HepG2 (cell line): Measurements from ENCODE around the gene TMEM167A. TPM values are rescaled to one million over a fixed set of nuclear protein-coding genes. Genes with fewer than 3 reads are reported as not detected.

Experiments
- FOXA1 ChIP-seq, 2 experiments: fragments of 450-650 bp in 1 of 2; sonication (generic) in 1 of 2; formaldehyde crosslinking in 1 of 2; IDR thresholded peaks; 2 replicates each; pipeline versions ENCODE4 v1.4.0 to v1.6.1; 2016 to 2020; ENCODE audit warnings: missing genetic modification reagents in 1 of 2
- KDM5A ChIP-seq: fragments of 200-600 bp; sonication (generic); IDR thresholded peaks from 2 replicates; pipeline ENCODE4 v1.7.0; 2018; ENCODE audit warnings: antibody characterized with exemption, mild to moderate bottlenecking, low read length, borderline replicate concordance
- KLF11 ChIP-seq: IDR thresholded peaks from 2 replicates; pipeline ENCODE4 v1.6.1; 2016; ENCODE audit warnings: missing compliant biosample characterization
- MBNL3 ChIP-seq: fragments of 250-450 bp; sonication (Bioruptor Pico); conservative IDR thresholded peaks from 2 replicates; pipeline ENCODE4 v1.8.0; 2022; ENCODE audit warnings: mild to moderate bottlenecking, inconsistent platforms
- POLR2AphosphoS2 ChIP-seq: IDR thresholded peaks from 2 replicates; pipeline ENCODE4 v1.6.1; 2011; ENCODE audit warnings: low read depth, low read length, improper control_type of control experiment
- ZFP36 ChIP-seq: fragments of 150-350 bp; IDR thresholded peaks from 2 replicates; pipeline ENCODE4 v1.6.1; 2018; ENCODE audit warnings: borderline replicate concordance, low read length, low read depth; ENCODE audit not compliant: partially characterized antibody
- ZNF891 ChIP-seq: sonication (generic); formaldehyde crosslinking; IDR thresholded peaks from 2 replicates; pipeline ENCODE4 v1.5.0; 2020; ENCODE audit warnings: mild to moderate bottlenecking, missing genetic modification reagents
- polyA plus RNA-seq, 8 experiments: library from polyadenylated mRNA; depleted of rRNA in 3 of 8; stranded (reverse) in 7 of 8; unstranded in 1 of 8; fragments of >200 nt; fragmentation: Illumina TruSeq in 4 of 8; extraction: Trizol in 4 of 8; gene quantifications; 2 replicates each; pipeline versions ENCODE4 v1.2.1 to v1.2.3, GENCODE V29; 2011 to 2016; ENCODE audit warnings: low read depth in 4 of 8, missing spikeins in 1 of 8, mixed read lengths in 1 of 8; ENCODE audit not compliant: insufficient read depth in 1 of 8
- total RNA-seq, 5 experiments: library from RNA; depleted of rRNA; stranded (reverse); fragments of >200 nt; fragmentation: Illumina TruSeq; extraction: Trizol; gene quantifications; 2 replicates each; pipeline ENCODE4 v1.2.3, GENCODE V29; 2016; ENCODE audit warnings: low read depth in 1 of 5
- TF ChIP-seq, protein P1 (sequence below): sonication (generic); formaldehyde crosslinking; IDR thresholded peaks from 2 replicates; pipeline ENCODE4 v1.5.0; 2020; ENCODE audit warnings: mild to moderate bottlenecking, missing genetic modification reagents
- TF ChIP-seq, protein P2 (sequence below): sonication (generic); formaldehyde crosslinking; IDR thresholded peaks from 2 replicates; pipeline ENCODE4 v1.4.0; 2020; ENCODE audit warnings: missing genetic modification reagents, low read depth, mild to moderate bottlenecking, borderline replicate concordance
- TF ChIP-seq, protein P3 (sequence below): sonication (generic); formaldehyde crosslinking; IDR thresholded peaks from 2 replicates; pipeline ENCODE4 v1.4.0; 2020; ENCODE audit warnings: missing genetic modification reagents
- TF ChIP-seq, protein P4 (sequence below): sonication (generic); formaldehyde crosslinking; conservative IDR thresholded peaks from 2 replicates; pipeline ENCODE4 v1.8.0; 2022; ENCODE audit warnings: low read depth, missing genetic modification reagents

TMEM167A gene
- total and polyA plus RNA-seq, 2 of the 13 experiments (the other 11 are each of a cell fraction or from before 2014, with no cell fraction given), result 47.0 to 78.7 TPM

DNA sequence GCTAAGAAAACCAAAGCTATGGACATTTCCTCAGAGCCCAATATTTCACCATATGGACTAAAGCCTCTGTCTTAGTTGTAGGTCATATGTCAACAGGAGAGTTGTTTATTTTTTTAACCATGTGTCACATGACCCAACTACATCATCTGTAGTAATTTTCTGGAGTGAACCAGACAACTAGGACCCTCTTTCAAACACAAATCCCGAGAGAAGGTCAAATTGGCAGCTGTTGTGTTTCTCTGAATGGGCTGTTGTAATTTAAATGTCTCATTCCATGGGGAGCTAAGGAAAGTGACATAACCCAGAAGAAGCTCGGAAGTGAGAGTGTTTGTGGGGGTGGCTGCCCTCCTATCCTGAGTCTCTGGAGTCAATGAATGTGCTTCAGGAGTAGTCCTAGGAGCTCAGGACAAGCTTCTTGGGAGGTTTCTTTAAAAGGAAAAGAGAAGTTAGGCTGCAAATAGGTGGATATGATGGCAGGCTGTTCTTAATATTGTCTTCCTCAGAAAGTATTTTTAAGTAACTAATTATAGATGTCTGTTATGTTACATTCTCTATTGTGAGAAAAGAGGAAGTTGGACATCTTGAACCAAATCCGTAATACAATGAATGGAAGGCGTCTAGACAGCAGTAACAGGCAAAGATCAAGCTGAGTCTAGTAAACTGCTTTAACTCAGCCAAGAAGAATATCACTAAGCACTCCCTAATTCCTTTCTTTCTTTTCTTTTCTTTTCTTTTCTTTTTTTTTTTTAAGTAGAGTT is 50.1 kb downstream of the TMEM167A start (continued):
- TF ChIP-seq, protein P1, sequence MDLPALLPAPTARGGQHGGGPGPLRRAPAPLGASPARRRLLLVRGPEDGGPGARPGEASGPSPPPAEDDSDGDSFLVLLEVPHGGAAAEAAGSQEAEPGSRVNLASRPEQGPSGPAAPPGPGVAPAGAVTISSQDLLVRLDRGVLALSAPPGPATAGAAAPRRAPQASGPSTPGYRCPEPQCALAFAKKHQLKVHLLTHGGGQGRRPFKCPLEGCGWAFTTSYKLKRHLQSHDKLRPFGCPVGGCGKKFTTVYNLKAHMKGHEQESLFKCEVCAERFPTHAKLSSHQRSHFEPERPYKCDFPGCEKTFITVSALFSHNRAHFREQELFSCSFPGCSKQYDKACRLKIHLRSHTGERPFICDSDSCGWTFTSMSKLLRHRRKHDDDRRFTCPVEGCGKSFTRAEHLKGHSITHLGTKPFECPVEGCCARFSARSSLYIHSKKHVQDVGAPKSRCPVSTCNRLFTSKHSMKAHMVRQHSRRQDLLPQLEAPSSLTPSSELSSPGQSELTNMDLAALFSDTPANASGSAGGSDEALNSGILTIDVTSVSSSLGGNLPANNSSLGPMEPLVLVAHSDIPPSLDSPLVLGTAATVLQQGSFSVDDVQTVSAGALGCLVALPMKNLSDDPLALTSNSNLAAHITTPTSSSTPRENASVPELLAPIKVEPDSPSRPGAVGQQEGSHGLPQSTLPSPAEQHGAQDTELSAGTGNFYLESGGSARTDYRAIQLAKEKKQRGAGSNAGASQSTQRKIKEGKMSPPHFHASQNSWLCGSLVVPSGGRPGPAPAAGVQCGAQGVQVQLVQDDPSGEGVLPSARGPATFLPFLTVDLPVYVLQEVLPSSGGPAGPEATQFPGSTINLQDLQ (CRISPR knock-in tag), result no peak
- no peak for TF ChIP-seq KLF11 (CRISPR knock-in tag)
- TF ChIP-seq, protein P2, sequence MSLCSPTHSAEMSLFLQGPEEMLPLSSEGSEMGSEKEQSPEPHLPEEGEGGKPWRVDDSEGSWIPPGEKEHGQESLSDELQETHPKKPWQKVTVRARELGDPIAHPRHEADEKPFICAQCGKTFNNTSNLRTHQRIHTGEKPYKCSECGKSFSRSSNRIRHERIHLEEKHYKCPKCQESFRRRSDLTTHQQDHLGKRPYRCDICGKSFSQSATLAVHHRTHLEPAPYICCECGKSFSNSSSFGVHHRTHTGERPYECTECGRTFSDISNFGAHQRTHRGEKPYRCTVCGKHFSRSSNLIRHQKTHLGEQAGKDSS, result no peak
- TF ChIP-seq KDM5A, result no peak
- TF ChIP-seq FOXA1 (IDR thresholded peaks at IDR 0.05), result no peak
- TF ChIP-seq FOXA1 (CRISPR knock-in tag; IDR thresholded peaks at IDR 0.05), result no peak
- TF ChIP-seq, protein P3, sequence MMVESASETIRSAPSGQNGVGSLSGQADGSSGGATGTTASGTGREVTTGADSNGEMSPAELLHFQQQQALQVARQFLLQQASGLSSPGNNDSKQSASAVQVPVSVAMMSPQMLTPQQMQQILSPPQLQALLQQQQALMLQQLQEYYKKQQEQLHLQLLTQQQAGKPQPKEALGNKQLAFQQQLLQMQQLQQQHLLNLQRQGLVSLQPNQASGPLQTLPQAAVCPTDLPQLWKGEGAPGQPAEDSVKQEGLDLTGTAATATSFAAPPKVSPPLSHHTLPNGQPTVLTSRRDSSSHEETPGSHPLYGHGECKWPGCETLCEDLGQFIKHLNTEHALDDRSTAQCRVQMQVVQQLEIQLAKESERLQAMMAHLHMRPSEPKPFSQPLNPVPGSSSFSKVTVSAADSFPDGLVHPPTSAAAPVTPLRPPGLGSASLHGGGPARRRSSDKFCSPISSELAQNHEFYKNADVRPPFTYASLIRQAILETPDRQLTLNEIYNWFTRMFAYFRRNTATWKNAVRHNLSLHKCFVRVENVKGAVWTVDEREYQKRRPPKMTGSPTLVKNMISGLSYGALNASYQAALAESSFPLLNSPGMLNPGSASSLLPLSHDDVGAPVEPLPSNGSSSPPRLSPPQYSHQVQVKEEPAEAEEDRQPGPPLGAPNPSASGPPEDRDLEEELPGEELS, result no peak
- TF ChIP-seq, protein P4, sequence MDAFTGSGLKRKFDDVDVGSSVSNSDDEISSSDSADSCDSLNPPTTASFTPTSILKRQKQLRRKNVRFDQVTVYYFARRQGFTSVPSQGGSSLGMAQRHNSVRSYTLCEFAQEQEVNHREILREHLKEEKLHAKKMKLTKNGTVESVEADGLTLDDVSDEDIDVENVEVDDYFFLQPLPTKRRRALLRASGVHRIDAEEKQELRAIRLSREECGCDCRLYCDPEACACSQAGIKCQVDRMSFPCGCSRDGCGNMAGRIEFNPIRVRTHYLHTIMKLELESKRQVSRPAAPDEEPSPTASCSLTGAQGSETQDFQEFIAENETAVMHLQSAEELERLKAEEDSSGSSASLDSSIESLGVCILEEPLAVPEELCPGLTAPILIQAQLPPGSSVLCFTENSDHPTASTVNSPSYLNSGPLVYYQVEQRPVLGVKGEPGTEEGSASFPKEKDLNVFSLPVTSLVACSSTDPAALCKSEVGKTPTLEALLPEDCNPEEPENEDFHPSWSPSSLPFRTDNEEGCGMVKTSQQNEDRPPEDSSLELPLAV (CRISPR knock-in tag), result no peak
- no peak for TF ChIP-seq POLR2AphosphoS2
- no peak for TF ChIP-seq ZNF891
- no peak for TF ChIP-seq MBNL3 (CRISPR knock-in tag)
- TF ChIP-seq ZFP36, result no peak
